CD14-positive monocyte (primary cell): Measurements from ENCODE around the gene TP73. TPM values are rescaled to one million over a fixed set of nuclear protein-coding genes. Genes with fewer than 3 reads are reported as not detected.

Source experiments
- DNase-seq, 3 donors: peaks; one replicate each; pipeline ENCODE4 v3.0.0-alpha.2; 2011 to 2022
- H2AFZ ChIP-seq: 2 replicates; pipeline ENCODE4 v1.6.0; 2012; ENCODE audit warnings: mild to moderate bottlenecking, low read depth, low read length, inconsistent platforms; ENCODE audit not compliant: insufficient read depth, poor library complexity, severe bottlenecking
- H3K27ac ChIP-seq, 2 donors: 1 replicate in 1 of 2; 2 replicates in 1 of 2; pipeline ENCODE4 v1.5.1; 2012 to 2013; ENCODE audit warnings: low read length in 2 of 2, control low read depth in 1 of 2, inconsistent platforms in 1 of 2, low read depth in 1 of 2, mild to moderate bottlenecking in 1 of 2
- H3K27me3 ChIP-seq, 2 donors: one replicate each; pipeline versions ENCODE4 v1.6.0 to v1.6.1; 2011 to 2013; ENCODE audit warnings: low read length in 2 of 2; ENCODE audit not compliant: control insufficient read depth in 2 of 2, insufficient read depth in 2 of 2
- H3K36me3 ChIP-seq, 2 donors: replicated peaks in 1 of 2; 1 replicate in 1 of 2; 2 replicates in 1 of 2; pipeline versions ENCODE4 v1.5.1 to v1.6.1; 2012 to 2013; ENCODE audit warnings: low read length in 2 of 2, control low read depth in 1 of 2, inconsistent platforms in 1 of 2, mild to moderate bottlenecking in 1 of 2; ENCODE audit not compliant: insufficient read depth in 2 of 2, control insufficient read depth in 1 of 2
- H3K4me1 ChIP-seq, 2 donors: 1 replicate in 1 of 2; 2 replicates in 1 of 2; pipeline versions ENCODE4 v1.5.1 to v1.6.1; 2012 to 2013; ENCODE audit warnings: low read length in 2 of 2, control low read depth in 1 of 2, inconsistent platforms in 1 of 2, mild to moderate bottlenecking in 1 of 2, moderate library complexity in 1 of 2; ENCODE audit not compliant: insufficient read depth in 2 of 2, control insufficient read depth in 1 of 2
- H3K4me2 ChIP-seq: replicated peaks from 2 replicates; pipeline ENCODE3; 2012; ENCODE audit warnings: low read length, moderate library complexity, mild to moderate bottlenecking; ENCODE audit not compliant: poor library complexity, severe bottlenecking; ENCODE audit errors: extremely low read depth
- H3K4me3 ChIP-seq, 3 experiments: fragments of 200-600 bp in 1 of 3; sonication (generic) in 1 of 3; replicated peaks in 1 of 3; 1 replicate in 2 of 3; 2 replicates in 1 of 3; pipeline ENCODE4 v1.5.1; 2011 to 2013; ENCODE audit warnings: low read length in 3 of 3, mild to moderate bottlenecking in 3 of 3, control low read depth in 2 of 3, low read depth in 2 of 3, inconsistent platforms in 1 of 3, moderate library complexity in 1 of 3
- H3K79me2 ChIP-seq: 2 replicates; pipeline ENCODE4 v1.6.0; 2012; ENCODE audit warnings: mild to moderate bottlenecking, control low read depth, inconsistent platforms, low read length, moderate library complexity; ENCODE audit not compliant: insufficient read depth
- H3K9ac ChIP-seq: 2 replicates; pipeline ENCODE4 v1.6.0; 2017; ENCODE audit warnings: low read length, mild to moderate bottlenecking; ENCODE audit not compliant: insufficient read depth, poor library complexity, severe bottlenecking
- H3K9me3 ChIP-seq, 2 donors: replicated peaks in 1 of 2; 1 replicate in 1 of 2; 2 replicates in 1 of 2; pipeline versions ENCODE4 v1.5.1 to v1.6.1; 2012 to 2013; ENCODE audit warnings: low read length in 2 of 2, control low read depth in 1 of 2; ENCODE audit not compliant: control insufficient read depth in 1 of 2, insufficient read depth in 1 of 2
- H4K20me1 ChIP-seq: 2 replicates; pipeline ENCODE4 v1.6.0; 2012; ENCODE audit warnings: mild to moderate bottlenecking, low read length, control low read depth, moderate library complexity; ENCODE audit not compliant: insufficient read depth
- H3K27ac Mint-ChIP-seq, 7 donors: one replicate each; pipeline ENCODE4 v1.8.0; 2020; ENCODE audit warnings: mild to moderate bottlenecking in 7 of 7, mixed read lengths in 7 of 7, moderate library complexity in 6 of 7, inconsistent platforms in 2 of 7
- H3K27me3 Mint-ChIP-seq, 3 donors: one replicate each; pipeline ENCODE4 v1.8.0; 2021 to 2022; ENCODE audit warnings: low read depth in 3 of 3, mild to moderate bottlenecking in 3 of 3, mixed read lengths in 3 of 3, moderate library complexity in 3 of 3, inconsistent platforms in 1 of 3
- H3K36me3 Mint-ChIP-seq, 2 donors: one replicate each; pipeline ENCODE4 v1.8.0; 2020; ENCODE audit warnings: mixed read lengths in 2 of 2, inconsistent platforms in 1 of 2, mild to moderate bottlenecking in 1 of 2
- H3K4me1 Mint-ChIP-seq: one replicate; pipeline ENCODE4 v1.8.0; 2020; ENCODE audit warnings: mild to moderate bottlenecking, mixed read lengths
- H3K4me3 Mint-ChIP-seq, 2 donors: one replicate each; pipeline ENCODE4 v1.8.0; 2020; ENCODE audit warnings: mild to moderate bottlenecking in 2 of 2, mixed read lengths in 2 of 2, moderate library complexity in 1 of 2
- H3K9me3 Mint-ChIP-seq, 7 donors: one replicate each; pipeline ENCODE4 v1.8.0; 2020 to 2022; ENCODE audit warnings: mixed read lengths in 7 of 7, mild to moderate bottlenecking in 6 of 7, moderate library complexity in 6 of 7, inconsistent platforms in 2 of 7
- CTCF ChIP-seq: fragments of 200-600 bp; IDR thresholded peaks from one replicate; pipeline ENCODE4 v1.8.0; 2022; ENCODE audit warnings: antibody characterized with exemption, mild to moderate bottlenecking
- WGBS: methylation state at CpG from one replicate; pipeline ENCODE4 v1.1.5; 2013; ENCODE audit warnings: missing lambda C conversion rate; ENCODE audit not compliant: insufficient coverage; 5-methylcytosine and 5-hydroxymethylcytosine counted together
- intact Hi-C, 2 donors: fragments of 100-400 bp; cut with micrococcal nuclease; formaldehyde crosslinking; loops; one replicate each; pipeline versions ENCODE4 v1.15.0 to v1.15.1; 2023
- polyA plus RNA-seq, 3 donors: library from polyadenylated mRNA; depleted of rRNA in 1 of 3; unstranded in 2 of 3; stranded (reverse) in 1 of 3; fragments of 300-500 nt in 2 of 3; fragments of >200 nt in 1 of 3; fragmentation: Illumina TruSeq in 2 of 3; gene quantifications; 1 replicate in 2 of 3; 2 replicates in 1 of 3; pipeline ENCODE4 v1.2.3, GENCODE V29; 2012 to 2021

The TP73 gene
- polyA plus RNA-seq, 3 donors = 0.21 to 0.42 TPM; not detected in 1

GRCh38 chr1:3777647-3778589 lies 125.6 kb downstream of the TP73 start:
- no peak for TF ChIP-seq CTCF
- intact Hi-C loops = loop anchor here in 1 of 2 donors (10.0 kb wide), 2 partner anchors 127 to 153 kb away; partner anchors contain the start of genes C1orf174 and TPRG1L

GRCh38 chr1:3778590-3779264 lies 126.4 kb downstream of the TP73 start:
- Histone ChIP-seq H3K9me3 (no peaks in the 10 kb centered on the region), H3K27ac (no peak overlapping the region), H2AFZ (no peak overlapping the region), H4K20me1 (peaks cover 6% of the 10 kb centered on the region), H3K79me2 (no peaks in the 10 kb centered on the region), H3K4me3 (no peak overlapping the region), H3K27me3 (peaks cover 0 to 1% of the 10 kb centered on the region in 2 donors), H3K4me2 (no peak overlapping the region), H3K4me1 (peaks cover 11 to 13% of the 10 kb centered on the region in 2 donors), H3K9ac (no peak overlapping the region), H3K36me3 (peaks cover 51 to 52% of the 10 kb centered on the region in 2 donors)
- peaks cover 11% of the 10 kb centered on the region for H3K4me1 Mint-ChIP-seq
- no peak for TF ChIP-seq CTCF
- no peaks in the 10 kb centered on the region for H3K9me3 Mint-ChIP-seq
- 91% methylated on average over 13 of the region's 14 CpGs for WGBS
- H3K27ac Mint-ChIP-seq = no peak overlapping the region
- H3K27me3 Mint-ChIP-seq = peaks cover 1 to 6% (median 1%) of the 10 kb centered on the region in 3 donors
- DNase-seq = no peak
- no peak overlapping the region for H3K4me3 Mint-ChIP-seq
- peaks cover 44 to 54% of the 10 kb centered on the region in 2 donors for H3K36me3 Mint-ChIP-seq
- intact Hi-C loops = loop anchor here in 1 of 2 donors (10.0 kb wide), 2 partner anchors 126 to 154 kb away; partner anchors contain the start of genes C1orf174 and TPRG1L

More at GRCh38 chr1:3777647-3778589, 125.6 kb downstream of the TP73 start:
- DNase-seq = no peak
- H3K27ac Mint-ChIP-seq = no peak overlapping the region
- H4K20me1 ChIP-seq = peaks cover 6% of the 10 kb centered on the region
- H3K79me2 ChIP-seq = no peaks in the 10 kb centered on the region
- no peak overlapping the region for H3K27ac ChIP-seq
- peaks cover 44 to 45% of the 10 kb centered on the region in 2 donors for H3K36me3 ChIP-seq
- peaks cover 38 to 46% of the 10 kb centered on the region in 2 donors for H3K36me3 Mint-ChIP-seq
- H3K9me3 Mint-ChIP-seq = peaks cover 0 to 2% (median 0%) of the 10 kb centered on the region in 7 donors
- H3K4me1 Mint-ChIP-seq = peaks cover 15% of the 10 kb centered on the region
- H3K27me3 Mint-ChIP-seq = peaks cover 1 to 14% (median 6%) of the 10 kb centered on the region in 3 donors
- no peak overlapping the region for H3K4me3 Mint-ChIP-seq
- WGBS = 82% methylated on average over 15 of the region's 20 CpGs
- H3K9ac ChIP-seq = no peak overlapping the region
- H3K4me3 ChIP-seq = no peak overlapping the region
- H2AFZ ChIP-seq = no peak overlapping the region
- no peak overlapping the region for H3K4me2 ChIP-seq
- peaks cover 0 to 8% of the 10 kb centered on the region in 2 donors for H3K27me3 ChIP-seq
- H3K4me1 ChIP-seq = peaks cover 14 to 21% of the 10 kb centered on the region in 2 donors
- no peaks in the 10 kb centered on the region for H3K9me3 ChIP-seq
